ENCODE data around the gene PROSER3.
"Not testable (repeated sequence)": the region's sequence is repeated elsewhere in the genome, so short reads cannot be mapped to it uniquely, and the experiment has no call there.

PROSER3 gene

DNA sequence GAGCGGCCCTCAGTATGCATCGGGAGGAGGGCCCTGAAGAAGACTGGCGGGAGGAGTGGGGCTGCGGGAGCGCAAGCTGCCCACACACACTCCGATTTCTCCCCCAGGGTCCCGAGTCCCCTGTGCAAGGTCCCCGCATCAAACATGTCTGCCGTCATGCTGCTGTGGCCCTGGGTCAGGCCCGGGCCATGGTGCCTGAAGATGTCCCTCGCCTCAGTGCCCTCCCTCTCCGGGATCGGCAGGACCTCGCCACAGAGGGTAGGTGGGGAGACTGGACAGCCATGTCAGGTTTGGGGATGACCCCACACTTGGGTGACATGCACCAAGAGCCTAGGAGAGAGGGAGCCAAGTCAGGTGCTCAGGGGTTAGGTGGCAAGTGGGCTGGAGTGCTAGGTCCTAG, 35.5 kb upstream of the PROSER3 start:
- in situ Hi-C loops (cut with HindIII; ENCODE audit: low sequenced_read_pairs), result no loop called here

DNA sequence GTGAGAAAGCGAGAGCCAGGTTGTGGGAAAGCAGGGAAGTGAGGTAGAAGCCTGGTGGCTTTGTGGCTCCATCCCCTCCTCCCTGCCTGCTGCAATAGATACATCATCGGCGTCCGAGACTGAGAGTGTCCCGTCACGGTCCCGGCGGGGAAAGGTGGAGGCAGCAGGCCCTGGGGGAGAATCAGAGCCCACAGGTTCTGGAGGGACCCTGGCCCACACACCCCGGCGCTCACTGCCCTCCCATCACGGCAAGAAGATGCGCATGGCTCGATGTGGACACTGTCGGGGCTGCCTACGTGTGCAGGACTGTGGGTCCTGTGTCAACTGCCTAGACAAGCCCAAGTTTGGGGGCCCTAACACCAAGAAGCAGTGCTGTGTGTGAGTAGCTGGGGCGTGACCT, 35.1 kb upstream of the PROSER3 start:
- in situ Hi-C loops (cut with HindIII; ENCODE audit: low sequenced_read_pairs), result no loop called here

DNA sequence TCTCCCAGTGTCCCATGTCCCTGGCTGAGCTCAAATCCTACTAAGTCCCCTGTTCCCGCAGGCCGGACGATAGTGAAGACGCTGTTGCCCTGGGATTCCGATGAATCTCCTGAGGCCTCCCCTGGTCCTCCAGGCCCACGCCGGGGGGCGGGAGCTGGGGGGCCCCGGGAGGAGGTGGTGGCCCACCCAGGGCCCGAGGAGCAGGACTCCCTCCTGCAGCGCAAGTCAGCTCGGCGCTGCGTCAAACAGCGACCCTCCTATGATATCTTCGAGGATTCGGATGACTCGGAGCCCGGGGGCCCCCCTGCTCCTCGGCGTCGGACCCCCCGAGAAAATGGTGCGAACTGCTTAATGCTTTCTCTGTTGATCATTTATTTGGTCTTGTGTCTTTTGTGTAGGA, 34.3 kb upstream of the PROSER3 start:
- in situ Hi-C loops (cut with HindIII; ENCODE audit: low sequenced_read_pairs), result no loop called here

DNA sequence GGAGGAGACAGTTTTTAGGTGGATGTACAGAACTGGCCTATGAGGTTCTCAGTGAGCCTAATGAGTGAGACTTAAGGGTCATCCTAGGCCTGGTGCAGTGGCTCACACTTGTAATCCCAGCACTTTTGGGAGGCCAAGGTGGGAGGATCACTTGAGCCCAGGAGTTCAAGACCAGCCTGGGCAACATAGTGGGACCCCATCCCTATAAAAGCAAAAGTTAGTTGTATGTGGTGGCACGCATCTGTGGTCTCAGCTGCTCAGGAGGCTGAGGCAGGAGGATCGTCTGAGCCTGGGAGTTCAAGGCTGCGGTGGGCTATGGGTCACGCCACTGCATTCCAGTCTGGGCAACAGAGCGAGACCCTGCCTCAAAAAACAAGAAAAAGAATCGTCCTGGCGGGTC, 33.8 kb upstream of the PROSER3 start:
- in situ Hi-C loops (cut with HindIII; ENCODE audit: low sequenced_read_pairs), result not testable (repeated sequence)

DNA sequence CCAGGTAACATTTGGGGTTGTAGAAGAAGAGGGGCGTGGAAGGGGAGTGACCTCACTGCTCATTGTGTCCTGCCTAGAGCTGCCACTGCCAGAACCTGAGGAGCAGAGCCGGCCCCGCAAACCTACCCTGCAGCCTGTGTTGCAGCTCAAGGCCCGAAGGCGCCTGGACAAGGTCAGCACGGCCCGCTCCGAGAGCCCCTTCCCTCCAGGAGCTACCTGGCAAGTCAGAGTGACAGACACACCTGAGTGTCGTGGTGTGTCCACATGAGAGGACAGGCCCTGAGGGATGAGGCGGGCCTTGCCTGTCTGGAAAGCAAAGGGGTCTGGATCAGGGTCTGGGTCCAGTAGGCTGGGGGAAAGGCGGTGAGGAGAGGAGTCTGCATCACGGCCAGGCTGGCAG, 33.4 kb upstream of the PROSER3 start:
- in situ Hi-C loops (cut with HindIII; ENCODE audit: low sequenced_read_pairs), result no loop called here

DNA sequence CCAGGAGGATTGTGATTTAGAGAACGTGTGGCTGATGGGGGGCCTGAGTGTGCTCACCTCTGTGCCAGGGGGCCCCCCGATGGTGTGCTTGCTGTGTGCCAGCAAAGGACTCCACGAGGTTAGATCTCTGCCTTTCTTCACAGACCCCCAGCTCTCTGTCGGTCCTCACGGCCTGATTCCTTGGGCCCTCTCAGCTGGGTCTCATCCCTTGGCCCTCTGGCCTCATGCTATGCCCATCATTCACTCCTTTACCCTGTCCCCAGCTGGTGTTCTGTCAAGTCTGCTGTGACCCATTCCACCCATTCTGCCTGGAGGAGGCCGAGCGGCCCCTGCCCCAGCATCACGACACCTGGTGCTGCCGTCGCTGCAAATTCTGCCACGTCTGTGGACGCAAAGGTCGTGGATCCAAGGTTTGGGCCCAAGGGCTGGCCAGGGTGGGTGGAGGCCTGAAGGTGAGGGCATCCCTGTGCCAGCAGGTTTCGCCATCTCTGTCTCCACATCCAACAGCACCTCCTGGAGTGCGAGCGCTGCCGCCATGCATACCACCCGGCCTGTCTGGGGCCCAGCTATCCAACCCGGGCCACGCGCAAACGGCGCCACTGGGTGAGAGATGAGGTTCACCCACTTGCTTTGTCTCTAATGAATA, 32.6 kb upstream of the PROSER3 start:
- in situ Hi-C loops (cut with HindIII; ENCODE audit: low sequenced_read_pairs), result no loop called here

DNA sequence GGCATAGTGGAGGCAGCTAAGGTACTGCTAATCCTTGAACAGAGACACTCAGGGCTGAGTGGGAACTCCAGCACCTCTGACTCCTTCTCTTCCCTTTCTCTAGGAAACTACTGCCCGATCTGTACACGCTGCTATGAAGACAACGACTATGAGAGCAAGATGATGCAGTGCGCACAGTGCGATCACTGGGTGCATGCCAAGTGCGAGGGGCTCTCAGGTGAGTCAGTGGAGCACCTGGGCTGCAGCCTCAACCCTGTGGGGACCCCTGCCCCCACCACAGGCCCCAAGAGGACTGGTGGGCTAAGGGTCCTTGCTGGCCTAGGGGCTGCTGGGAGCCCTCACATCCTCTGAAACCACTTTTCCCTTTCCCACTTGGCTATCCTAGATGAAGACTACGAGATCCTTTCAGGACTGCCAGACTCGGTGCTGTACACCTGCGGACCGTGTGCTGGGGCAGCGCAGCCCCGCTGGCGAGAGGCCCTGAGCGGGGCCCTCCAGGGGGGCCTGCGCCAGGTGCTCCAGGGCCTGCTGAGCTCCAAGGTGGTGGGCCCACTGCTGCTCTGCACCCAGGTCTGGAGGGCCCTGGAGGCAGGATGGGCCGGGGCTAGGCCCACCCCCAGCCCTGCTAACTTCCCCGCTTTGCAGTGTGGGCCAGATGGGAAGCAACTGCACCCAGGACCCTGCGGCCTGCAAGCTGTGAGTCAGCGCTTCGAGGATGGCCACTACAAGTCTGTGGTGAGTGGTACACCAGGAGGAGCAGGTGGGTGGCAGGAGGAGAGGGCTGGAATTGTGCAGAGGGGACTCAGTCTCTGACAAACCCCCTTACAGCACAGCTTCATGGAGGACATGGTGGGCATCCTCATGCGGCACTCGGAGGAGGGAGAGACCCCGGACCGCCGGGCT, 30.7 kb upstream of the PROSER3 start:
- in situ Hi-C loops (cut with HindIII; ENCODE audit: low sequenced_read_pairs), result no loop called here

DNA sequence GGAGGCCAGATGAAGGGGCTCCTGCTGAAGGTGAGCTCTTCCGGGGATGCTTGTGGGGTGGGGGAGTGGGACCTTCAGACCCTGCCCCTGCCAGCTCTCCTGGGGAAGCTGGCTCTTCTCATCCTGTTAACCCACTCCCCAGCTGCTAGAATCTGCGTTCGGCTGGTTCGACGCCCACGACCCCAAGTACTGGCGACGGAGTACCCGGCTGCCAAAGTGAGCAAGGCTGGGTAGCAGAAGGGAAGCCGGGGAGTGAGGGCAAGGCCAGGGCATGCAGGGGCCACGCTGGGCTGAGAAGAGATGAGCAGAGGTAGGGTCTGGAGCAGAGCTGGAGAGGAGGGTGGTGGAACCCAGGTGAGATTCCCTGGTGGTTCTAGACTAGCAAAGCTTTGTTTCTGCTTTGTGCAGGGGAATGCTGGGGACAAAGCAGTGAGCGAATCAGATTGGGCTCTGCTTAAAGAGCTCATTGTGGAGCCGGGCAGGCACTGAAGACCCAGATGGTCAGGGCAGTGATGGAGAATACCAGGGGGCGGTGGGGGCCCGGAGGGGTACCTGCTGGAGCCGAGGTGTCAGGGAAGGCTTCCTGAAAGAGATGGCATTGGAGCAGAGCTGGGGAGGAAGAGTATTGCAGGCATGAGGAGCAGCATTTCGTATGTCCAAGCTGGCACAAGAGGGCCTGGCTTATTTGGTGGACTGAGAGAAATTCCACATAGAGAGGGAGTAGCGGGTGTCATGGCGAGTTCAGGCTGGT, 29.8 kb upstream of the PROSER3 start:
- in situ Hi-C loops (cut with HindIII; ENCODE audit: low sequenced_read_pairs), result no loop called here

DNA sequence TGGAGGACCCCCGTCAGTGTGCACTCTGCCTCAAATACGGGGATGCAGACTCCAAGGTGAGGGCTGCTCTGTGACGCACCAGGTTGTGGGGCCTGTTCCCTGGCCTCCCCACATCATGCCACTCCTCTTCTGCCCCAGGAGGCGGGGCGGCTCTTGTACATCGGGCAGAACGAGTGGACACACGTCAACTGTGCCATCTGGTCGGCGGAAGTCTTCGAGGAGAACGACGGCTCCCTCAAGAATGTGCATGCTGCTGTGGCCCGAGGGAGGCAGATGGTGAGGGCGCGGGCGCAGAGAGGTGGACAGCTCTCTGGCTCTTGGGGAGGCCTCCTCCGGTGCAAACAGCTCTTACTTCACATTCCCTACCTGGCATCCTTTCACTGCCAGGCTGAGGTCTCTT, 29.0 kb upstream of the PROSER3 start:
- in situ Hi-C loops (cut with HindIII; ENCODE audit: low sequenced_read_pairs), result no loop called here

DNA sequence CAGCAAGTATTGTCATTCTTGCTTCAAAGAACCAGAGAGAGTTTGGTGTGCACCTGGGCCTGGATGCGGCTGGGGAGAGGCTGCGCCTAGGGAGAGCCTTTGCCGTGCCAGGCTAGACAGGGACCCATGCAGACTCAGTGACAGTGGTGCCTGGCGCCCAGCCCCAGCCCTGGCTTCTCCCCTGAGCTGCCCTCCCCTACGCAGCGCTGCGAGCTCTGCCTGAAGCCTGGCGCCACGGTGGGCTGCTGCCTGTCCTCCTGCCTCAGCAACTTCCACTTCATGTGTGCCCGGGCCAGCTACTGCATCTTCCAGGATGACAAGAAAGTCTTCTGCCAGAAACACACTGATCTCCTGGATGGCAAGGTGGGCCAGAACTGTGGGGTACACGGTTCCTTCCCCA, 28.2 kb upstream of the PROSER3 start:
- in situ Hi-C loops (cut with HindIII; ENCODE audit: low sequenced_read_pairs), result no loop called here

DNA sequence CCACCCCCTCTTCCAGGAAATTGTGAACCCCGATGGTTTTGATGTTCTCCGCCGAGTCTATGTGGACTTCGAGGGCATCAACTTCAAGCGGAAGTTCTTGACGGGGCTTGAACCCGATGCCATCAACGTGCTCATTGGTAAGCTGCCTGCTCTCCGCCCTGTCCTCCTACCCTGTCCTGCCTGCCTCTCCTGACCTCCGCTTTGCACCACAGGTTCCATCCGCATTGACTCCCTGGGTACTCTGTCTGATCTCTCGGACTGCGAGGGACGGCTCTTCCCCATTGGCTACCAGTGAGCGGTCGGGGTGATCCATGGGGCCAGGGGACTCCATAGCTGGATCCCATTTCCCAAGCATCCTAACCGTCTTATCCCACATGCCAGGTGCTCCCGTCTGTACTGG, 27.6 kb upstream of the PROSER3 start:
- in situ Hi-C loops (cut with HindIII; ENCODE audit: low sequenced_read_pairs), result no loop called here

DNA sequence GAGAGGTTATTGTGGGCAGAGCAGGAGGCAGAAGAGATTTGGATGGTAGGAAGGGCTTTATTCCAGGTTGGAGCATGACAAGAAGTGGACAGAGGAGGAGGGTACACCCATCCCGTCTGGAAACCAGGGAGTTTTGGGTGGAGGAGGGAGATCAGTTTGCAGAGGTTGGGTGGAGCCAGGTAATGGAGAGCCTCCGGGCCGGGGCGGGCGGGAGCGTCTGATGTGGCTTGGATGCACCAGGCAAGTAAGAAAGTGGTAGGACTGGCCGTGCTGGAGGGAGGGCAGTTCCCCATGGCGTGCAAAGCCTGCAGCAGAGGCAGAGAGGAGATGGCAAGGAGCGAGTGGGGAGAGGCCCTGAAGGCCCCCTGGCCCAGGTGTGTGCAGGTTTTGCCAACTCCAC, 26.6 kb upstream of the PROSER3 start:
- in situ Hi-C loops (cut with HindIII; ENCODE audit: low sequenced_read_pairs), result no loop called here

DNA sequence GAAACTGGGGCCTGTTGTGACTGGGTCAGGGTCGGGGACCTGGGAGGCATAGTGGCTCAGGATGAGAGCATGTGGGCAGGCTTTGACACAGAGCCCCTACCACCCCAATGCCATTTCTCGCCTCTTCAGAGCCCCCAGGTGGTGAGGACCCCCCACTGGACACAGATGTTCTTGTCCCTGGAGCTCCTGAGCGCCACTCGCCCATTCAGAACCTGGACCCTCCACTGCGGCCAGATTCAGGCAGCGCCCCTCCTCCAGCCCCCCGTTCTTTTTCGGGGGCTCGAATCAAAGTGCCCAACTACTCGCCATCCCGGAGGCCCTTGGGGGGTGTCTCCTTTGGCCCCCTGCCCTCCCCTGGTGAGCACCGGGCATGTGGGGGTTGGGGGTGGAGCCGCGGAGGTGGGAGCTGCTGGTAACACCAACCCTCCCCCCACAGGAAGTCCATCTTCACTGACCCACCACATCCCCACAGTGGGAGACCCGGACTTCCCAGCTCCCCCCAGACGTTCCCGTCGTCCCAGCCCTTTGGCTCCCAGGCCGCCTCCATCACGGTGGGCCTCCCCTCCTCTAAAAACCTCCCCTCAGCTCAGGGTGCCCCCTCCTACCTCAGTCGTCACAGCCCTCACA, 26.1 kb upstream of the PROSER3 start:
- in situ Hi-C loops (cut with HindIII; ENCODE audit: low sequenced_read_pairs), result no loop called here

DNA sequence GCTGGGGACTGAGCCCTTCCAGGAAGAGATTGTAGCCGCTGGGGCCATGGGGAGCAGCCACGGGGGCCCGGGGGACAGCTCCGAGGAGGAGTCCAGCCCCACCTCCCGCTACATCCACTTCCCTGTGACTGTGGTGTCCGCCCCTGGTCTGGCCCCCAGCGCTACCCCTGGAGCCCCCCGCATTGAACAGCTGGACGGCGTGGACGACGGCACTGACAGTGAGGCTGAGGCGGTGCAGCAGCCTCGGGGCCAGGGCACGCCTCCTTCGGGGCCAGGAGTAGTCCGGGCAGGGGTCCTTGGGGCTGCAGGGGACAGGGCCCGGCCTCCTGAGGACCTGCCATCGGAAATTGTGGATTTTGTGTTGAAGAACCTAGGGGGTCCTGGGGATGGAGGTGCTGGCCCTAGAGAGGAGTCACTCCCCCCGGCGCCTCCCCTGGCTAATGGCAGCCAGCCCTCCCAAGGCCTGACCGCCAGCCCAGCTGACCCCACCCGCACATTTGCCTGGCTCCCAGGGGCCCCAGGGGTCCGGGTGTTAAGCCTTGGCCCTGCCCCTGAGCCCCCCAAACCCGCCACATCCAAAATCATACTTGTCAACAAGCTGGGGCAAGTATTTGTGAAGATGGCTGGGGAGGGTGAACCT, 25.3 kb upstream of the PROSER3 start:
- in situ Hi-C loops (cut with HindIII; ENCODE audit: low sequenced_read_pairs), result no loop called here

DNA sequence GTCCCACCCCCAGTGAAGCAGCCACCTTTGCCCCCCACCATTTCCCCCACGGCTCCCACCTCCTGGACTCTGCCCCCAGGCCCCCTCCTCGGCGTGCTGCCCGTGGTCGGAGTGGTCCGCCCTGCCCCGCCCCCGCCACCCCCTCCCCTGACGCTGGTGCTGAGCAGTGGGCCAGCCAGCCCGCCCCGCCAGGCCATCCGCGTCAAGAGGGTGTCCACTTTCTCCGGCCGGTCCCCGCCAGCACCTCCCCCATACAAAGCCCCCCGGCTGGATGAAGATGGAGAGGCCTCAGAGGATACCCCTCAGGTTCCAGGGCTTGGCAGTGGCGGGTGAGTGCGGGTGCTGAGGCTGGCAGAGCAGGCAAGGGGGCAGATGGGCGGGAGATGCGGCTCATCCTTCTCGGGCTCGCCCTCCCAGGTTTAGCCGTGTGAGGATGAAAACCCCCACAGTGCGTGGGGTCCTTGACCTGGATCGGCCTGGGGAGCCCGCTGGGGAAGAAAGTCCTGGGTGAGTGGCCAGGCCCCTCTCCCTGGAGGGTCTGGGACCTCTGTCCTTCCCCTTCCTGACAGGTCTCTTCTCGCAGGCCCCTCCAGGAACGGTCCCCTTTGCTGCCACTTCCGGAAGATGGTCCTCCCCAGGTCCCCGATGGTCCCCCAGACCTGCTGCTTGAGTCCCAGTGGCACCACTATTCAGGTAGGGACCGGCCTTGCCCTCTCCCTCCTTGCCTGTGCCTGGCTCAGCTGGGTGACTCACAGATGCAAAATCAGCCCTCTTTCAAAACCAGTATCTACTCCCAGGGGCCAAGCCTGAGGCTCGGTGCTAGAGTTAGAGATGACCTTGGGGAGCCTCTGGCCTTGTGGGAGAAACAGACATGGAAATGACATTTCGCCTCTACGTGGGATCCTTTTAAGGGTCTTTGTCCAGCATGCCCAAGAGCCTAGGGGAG, 24.5 kb upstream of the PROSER3 start:
- in situ Hi-C loops (cut with HindIII; ENCODE audit: low sequenced_read_pairs), result no loop called here

DNA sequence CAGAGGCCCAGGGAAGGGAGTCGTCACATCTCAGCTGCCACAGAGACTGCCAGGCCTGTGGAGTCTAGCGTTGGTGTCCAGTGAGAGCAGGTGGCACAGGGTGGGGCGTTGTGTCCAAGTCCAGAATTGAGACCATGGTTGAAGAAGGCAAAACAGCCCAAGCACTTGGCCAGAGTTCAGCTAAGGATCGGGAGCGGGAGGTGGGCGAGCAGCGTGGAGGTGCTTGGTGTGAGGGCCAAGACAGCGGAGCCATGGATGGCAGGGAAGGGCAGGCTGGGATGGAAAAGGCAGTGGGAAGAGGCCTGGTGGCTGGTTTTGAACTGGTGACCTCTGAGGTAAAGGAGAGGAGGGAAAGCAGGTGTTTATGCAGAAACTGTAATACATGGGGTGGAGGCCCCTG, 23.7 kb upstream of the PROSER3 start:
- in situ Hi-C loops (cut with HindIII; ENCODE audit: low sequenced_read_pairs), result no loop called here

DNA sequence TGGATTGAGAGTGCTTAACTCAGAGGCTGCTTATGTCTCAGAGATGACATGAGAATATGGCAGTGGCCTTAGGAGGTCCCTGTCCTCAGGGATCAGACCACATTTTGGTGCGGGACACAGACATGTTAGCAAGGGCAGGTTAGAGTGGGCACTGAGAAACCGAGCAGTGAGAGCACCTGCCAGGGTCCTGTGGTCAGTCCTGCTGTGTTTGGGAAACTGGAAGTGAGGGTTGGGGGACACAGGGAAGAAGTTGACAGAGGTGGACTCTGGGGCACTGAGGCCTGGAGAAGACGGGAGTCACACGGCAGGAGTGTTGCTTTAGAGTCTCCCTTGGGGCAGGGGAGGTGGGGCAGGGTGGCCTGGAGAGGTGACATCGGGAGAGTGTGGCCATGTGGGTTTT, 23.1 kb upstream of the PROSER3 start:
- in situ Hi-C loops (cut with HindIII; ENCODE audit: low sequenced_read_pairs), result no loop called here

DNA sequence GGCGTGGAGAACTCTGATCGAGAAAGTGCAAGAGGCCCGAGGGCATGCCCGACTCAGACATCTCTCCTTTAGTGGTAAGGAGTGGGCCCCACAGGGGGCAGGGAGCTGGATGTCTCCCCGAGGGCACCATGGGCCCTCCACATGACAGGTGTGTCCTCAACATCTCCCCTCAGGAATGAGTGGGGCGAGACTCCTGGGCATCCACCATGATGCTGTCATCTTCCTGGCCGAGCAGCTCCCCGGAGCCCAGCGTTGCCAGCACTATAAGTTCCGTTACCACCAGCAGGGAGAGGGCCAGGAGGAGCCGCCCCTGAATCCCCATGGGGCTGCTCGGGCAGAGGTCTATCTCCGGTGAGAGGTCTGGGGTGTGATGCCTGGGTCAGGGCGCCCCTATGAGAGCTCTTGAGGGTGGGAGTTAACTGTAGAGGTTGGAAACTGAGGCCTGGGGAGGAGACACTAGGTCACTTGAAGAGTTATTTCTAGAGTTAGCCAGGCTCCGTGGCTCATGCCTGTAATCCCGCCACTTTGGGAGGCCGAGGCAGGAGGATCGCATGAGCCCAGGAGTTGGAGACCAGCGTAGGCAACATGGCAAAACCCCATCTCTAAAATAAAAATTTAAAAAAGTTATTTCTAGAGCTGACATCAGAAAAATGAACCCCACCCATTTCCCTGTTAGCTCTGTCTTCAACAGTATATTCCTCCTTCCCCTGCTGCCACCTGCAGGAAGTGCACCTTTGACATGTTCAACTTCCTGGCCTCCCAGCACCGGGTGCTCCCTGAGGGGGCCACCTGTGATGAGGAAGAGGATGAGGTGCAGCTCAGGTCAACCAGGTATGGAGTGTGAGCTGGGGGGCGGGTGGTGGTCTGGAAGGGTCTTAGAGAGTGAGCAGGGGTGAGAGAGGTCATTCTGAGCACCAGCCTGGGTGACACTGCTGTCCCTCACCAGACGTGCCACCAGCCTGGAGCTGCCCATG, 20.8 kb upstream of the PROSER3 start:
- in situ Hi-C loops (cut with HindIII; ENCODE audit: low sequenced_read_pairs), result no loop called here

Measured in DLD1 (cell line).